Kidney (tissue), 14 donors: ENCODE results near the gene ANKRD35. TPM values are rescaled to one million over a fixed set of nuclear protein-coding genes. Genes with fewer than 3 reads are reported as not detected.

Source experiments
- DNase-seq, 5 donors: peaks; one replicate each; pipeline ENCODE4 v3.0.0-alpha.2; 2013 to 2020
- FAIRE-seq: peaks from 2 replicates; lab custom pipeline; 2012; peaks lifted over from hg19 to GRCh38; lab: Jason Lieb, UNC
- H3K27ac ChIP-seq, 2 donors: one replicate each; pipeline ENCODE4 v1.7.0; 2013; ENCODE audit warnings: low read depth in 2 of 2, low read length in 2 of 2, inconsistent platforms in 1 of 2
- H3K27me3 ChIP-seq: one replicate; pipeline ENCODE4 v1.7.1; 2013; ENCODE audit warnings: low read length, inconsistent platforms; ENCODE audit not compliant: control insufficient read depth, insufficient read depth
- H3K36me3 ChIP-seq, 3 donors: one replicate each; pipeline versions ENCODE4 v1.7.0 to v1.7.1; 2013; ENCODE audit warnings: low read length in 3 of 3, control low read depth in 1 of 3, inconsistent platforms in 1 of 3; ENCODE audit not compliant: insufficient read depth in 3 of 3, control insufficient read depth in 2 of 3
- H3K4me1 ChIP-seq, 3 donors: one replicate each; pipeline versions ENCODE4 v1.7.0 to v1.7.1; 2013; ENCODE audit warnings: low read length in 3 of 3, inconsistent platforms in 1 of 3, low read depth in 1 of 3; ENCODE audit not compliant: control insufficient read depth in 2 of 3, insufficient read depth in 2 of 3
- H3K4me3 ChIP-seq, 3 donors: one replicate each; pipeline versions ENCODE4 v1.7.0 to v1.8.1; 2013; ENCODE audit warnings: low read length in 3 of 3, control low read depth in 1 of 3, inconsistent platforms in 1 of 3
- H3K9ac ChIP-seq, 3 donors: one replicate each; pipeline versions ENCODE4 v1.7.0 to v1.7.1; 2013; ENCODE audit warnings: low read length in 3 of 3, control low read depth in 1 of 3, inconsistent platforms in 1 of 3
- H3K9me3 ChIP-seq, 3 donors: one replicate each; pipeline versions ENCODE4 v1.7.0 to v1.7.1; 2013; ENCODE audit warnings: low read length in 3 of 3, control low read depth in 1 of 3, inconsistent platforms in 1 of 3; ENCODE audit not compliant: control insufficient read depth in 2 of 3, insufficient read depth in 1 of 3
- intact Hi-C: fragments of 100-400 bp; cut with DNase I; formaldehyde crosslinking; loops from one replicate; pipeline ENCODE4 v1.11.1; 2022
- polyA plus RNA-seq: library from polyadenylated mRNA; stranded (reverse); fragments of 350-450 nt; fragmentation: Illumina TruSeq; extraction: RNeasy Lipid Tissue Mini Kit (QIAGEN cat#74804); gene quantifications from one replicate; pipeline ENCODE4 v1.2.3, GENCODE V29; 2014; ENCODE audit warnings: low read depth, low replicate concordance; ENCODE audit not compliant: insufficient read depth
- total RNA-seq: library from RNA; stranded (reverse); fragmentation: NEBNext Ultra II Directional; extraction: Animal tissue kit (Norgen Biotek cat#: 25700); gene quantifications from one replicate; pipeline ENCODE4 v1.2.1, GENCODE V29; 2021
- TF ChIP-seq, protein P1 (sequence below): IDR thresholded peaks from 3 replicates; pipeline ENCODE4 v1.5.1; 2012; ENCODE audit warnings: mild to moderate bottlenecking, moderate library complexity, borderline replicate concordance; ENCODE audit not compliant: insufficient read depth; ENCODE audit errors: extremely low read depth
- donor health status: control.
- donor health status: control.
- donor health status: control.
- donor health status: control.
- donor health status: control.
- donor health status: DM: yes; HTN: yes; CAD: no.
- donor health status: Normal renal cell carcinoma (clear cell type).

Gene ANKRD35
- total and polyA plus RNA-seq, 2 donors from 2014 or later, result 0.71 to 1.2 TPM

DNA sequence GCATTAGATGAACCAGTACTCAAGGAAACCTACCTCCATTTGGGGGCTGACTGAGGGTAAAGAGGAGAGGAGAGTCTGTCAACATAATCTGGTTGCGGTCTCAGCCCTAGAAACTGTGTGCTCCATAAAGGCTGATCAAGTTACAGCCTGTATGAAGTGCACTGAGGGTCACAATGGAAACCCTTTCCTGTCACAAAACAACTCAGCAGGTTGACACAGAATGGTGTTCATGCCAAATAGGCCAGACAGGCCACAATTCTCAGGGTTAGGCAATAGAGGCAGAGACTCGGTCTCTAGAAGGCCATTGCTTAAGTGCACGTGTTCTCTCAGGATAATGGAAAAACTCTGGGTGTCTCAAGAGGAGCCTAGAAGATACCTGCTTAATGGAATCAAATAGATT lies 4.1 kb upstream of the ANKRD35 start:
- no peak for DNase-seq
- Histone ChIP-seq H3K27ac (no peak overlapping the region), H3K4me1 (peaks cover 0 to 19% (median 6%) of the 10 kb centered on the region in 3 donors), H3K9me3 (no peaks in the 10 kb centered on the region), H3K36me3 (no peaks in the 10 kb centered on the region), H3K9ac (no peak overlapping the region), H3K27me3 (no peaks in the 10 kb centered on the region), H3K4me3 (no peak overlapping the region)
- intact Hi-C loops, result no loop called here
- TF ChIP-seq, protein P1, sequence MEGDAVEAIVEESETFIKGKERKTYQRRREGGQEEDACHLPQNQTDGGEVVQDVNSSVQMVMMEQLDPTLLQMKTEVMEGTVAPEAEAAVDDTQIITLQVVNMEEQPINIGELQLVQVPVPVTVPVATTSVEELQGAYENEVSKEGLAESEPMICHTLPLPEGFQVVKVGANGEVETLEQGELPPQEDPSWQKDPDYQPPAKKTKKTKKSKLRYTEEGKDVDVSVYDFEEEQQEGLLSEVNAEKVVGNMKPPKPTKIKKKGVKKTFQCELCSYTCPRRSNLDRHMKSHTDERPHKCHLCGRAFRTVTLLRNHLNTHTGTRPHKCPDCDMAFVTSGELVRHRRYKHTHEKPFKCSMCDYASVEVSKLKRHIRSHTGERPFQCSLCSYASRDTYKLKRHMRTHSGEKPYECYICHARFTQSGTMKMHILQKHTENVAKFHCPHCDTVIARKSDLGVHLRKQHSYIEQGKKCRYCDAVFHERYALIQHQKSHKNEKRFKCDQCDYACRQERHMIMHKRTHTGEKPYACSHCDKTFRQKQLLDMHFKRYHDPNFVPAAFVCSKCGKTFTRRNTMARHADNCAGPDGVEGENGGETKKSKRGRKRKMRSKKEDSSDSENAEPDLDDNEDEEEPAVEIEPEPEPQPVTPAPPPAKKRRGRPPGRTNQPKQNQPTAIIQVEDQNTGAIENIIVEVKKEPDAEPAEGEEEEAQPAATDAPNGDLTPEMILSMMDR, result no peak
- no peak for FAIRE-seq

DNA sequence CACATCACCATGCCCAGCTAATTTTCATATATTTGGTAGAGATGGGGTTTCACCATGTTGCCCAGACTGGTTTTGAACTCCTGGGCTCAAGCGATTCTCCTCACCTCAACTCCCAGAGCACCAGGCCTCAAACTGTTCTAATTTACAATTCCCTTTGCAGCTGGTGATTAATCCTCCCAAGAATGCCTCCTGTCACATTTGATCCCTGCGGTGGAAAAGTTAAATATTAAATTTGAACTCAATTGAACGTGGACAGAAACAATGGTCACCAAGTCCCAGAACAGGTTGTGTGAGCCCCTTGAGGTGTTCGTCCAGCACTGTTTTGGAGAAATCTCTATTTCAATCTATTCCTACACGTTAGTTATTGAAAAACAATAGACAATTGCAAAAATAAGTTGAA lies 2.0 kb upstream of the ANKRD35 start:
- no peaks in the 10 kb centered on the region for H3K36me3 ChIP-seq
- intact Hi-C loops, result no loop called here
- H3K27ac ChIP-seq, result no peak overlapping the region
- no peak overlapping the region for H3K4me3 ChIP-seq
- peaks cover 0 to 19% (median 4%) of the 10 kb centered on the region in 3 donors for H3K4me1 ChIP-seq
- no peaks in the 10 kb centered on the region for H3K27me3 ChIP-seq
- no peak for FAIRE-seq
- DNase-seq, result peak in 2 of 5 donors; percentile 53 to 62
- TF ChIP-seq, protein P1, result no peak
- H3K9ac ChIP-seq, result no peak overlapping the region
- no peaks in the 10 kb centered on the region for H3K9me3 ChIP-seq

DNA sequence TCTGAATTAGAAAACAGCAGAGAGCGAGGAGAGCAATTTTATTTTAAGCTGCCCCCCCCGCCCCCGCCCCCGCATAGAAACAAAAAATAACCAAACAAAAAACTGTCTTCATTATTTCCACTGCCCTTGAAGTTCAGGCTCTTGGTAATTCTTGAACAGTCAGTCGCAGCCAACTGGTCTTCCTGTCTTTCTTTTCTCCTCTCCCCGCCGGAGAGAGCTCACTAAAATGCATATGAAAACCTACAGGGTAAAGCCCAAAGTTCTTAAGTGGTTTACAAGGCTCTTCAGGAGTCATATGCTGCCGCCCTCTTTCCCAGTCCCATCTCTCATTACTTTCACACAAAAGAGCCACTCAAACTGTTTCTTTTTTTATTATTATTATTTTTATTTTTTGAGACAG lies 1.1 kb upstream of the ANKRD35 start:
- H3K27me3 ChIP-seq, result no peaks in the 10 kb centered on the region
- peaks cover 0 to 14% (median 0%) of the 10 kb centered on the region in 3 donors for H3K4me1 ChIP-seq
- no peak overlapping the region for H3K27ac ChIP-seq
- DNase-seq (no peak), FAIRE-seq (no peak)
- H3K36me3 ChIP-seq, result no peaks in the 10 kb centered on the region
- intact Hi-C loops, result no loop called here
- no peak overlapping the region for H3K9ac ChIP-seq
- H3K4me3 ChIP-seq, result no peak overlapping the region
- TF ChIP-seq, protein P1, result no peak
- H3K9me3 ChIP-seq, result no peaks in the 10 kb centered on the region

DNA sequence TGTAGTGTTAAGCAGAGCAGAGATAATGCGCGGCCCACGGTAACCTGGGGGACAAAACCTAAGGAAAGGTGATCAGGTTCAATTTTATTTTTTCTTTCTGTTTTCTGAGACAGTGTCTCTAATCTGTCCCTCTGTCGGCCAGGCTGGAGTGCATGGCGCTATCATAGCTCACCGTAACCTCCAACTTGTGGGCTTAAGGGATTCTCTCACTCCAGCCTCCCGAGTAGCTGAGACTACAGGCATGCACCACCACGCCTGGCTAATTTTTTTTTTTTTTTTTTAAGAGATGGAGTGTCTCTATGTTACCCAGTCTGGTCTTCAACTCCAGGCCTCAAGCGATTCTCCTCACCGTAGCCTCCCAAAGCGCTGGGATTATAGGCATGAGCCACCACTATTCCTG lies 724 bp upstream of the ANKRD35 start:
- peaks cover 0 to 10% (median 0%) of the 10 kb centered on the region in 3 donors for H3K4me1 ChIP-seq
- H3K27me3 ChIP-seq, result no peaks in the 10 kb centered on the region
- no peak overlapping the region for H3K9ac ChIP-seq
- H3K9me3 ChIP-seq, result no peaks in the 10 kb centered on the region
- H3K27ac ChIP-seq, result no peak overlapping the region
- H3K4me3 ChIP-seq, result peak overlapping the region in 2 of 3 donors; percentile 59 to 75
- FAIRE-seq (no peak), DNase-seq (no peak)
- H3K36me3 ChIP-seq, result no peaks in the 10 kb centered on the region
- TF ChIP-seq, protein P1, result no peak
- intact Hi-C loops, result no loop called here
